NCI-H446 (cell line): Measurements from ENCODE around the gene MOCS2.

Experiments
- DNase-seq, 2 experiments: peaks; one replicate each; lab custom pipeline; 2025; lab: John Stamatoyannopoulos, UW

MOCS2 gene

GRCh38 chr5:53052499-53052898, 57.1 kb downstream of the MOCS2 start:
- no peak for DNase-seq

- no peak for DNase-seq
Measured at GRCh38 chr5:53048248-53048647, 61.3 kb downstream of the MOCS2 start.
